Measurements from ENCODE around the gene BRINP3. TPM values are rescaled to one million over a fixed set of nuclear protein-coding genes. Genes with fewer than 3 reads are reported as not detected.

BRINP3 gene
- total RNA-seq, 1 donor from 2014 or later, result not detected

- Mint-ChIP-seq H3K4me1 (ENCODE audit: low read depth) (peaks cover 27% of the 10 kb centered on the region), H3K9me3 (ENCODE audit: low read depth) (no peaks in the 10 kb centered on the region), H3K27ac (ENCODE audit: unreplicated experiment) (no peak overlapping the region), H3K27me3 (ENCODE audit: low read depth) (peaks cover 55% of the 10 kb centered on the region), H3K4me3 (ENCODE audit: unreplicated experiment) (no peak overlapping the region), H3K36me3 (ENCODE audit: low read depth) (no peaks in the 10 kb centered on the region)
- DNase-seq (ENCODE audit: low spot score), result no peak
- TF ChIP-seq, protein P1, sequence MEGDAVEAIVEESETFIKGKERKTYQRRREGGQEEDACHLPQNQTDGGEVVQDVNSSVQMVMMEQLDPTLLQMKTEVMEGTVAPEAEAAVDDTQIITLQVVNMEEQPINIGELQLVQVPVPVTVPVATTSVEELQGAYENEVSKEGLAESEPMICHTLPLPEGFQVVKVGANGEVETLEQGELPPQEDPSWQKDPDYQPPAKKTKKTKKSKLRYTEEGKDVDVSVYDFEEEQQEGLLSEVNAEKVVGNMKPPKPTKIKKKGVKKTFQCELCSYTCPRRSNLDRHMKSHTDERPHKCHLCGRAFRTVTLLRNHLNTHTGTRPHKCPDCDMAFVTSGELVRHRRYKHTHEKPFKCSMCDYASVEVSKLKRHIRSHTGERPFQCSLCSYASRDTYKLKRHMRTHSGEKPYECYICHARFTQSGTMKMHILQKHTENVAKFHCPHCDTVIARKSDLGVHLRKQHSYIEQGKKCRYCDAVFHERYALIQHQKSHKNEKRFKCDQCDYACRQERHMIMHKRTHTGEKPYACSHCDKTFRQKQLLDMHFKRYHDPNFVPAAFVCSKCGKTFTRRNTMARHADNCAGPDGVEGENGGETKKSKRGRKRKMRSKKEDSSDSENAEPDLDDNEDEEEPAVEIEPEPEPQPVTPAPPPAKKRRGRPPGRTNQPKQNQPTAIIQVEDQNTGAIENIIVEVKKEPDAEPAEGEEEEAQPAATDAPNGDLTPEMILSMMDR (IDR thresholded peaks at IDR 0.05), result no peak
These were observed 3.7 kb downstream of the BRINP3 start for GRCh38 chr1:190474010-190474409.

GRCh38 chr1:190472494-190472893, 5.2 kb downstream of the BRINP3 start:
- H3K4me1 Mint-ChIP-seq (ENCODE audit: low read depth), result peaks cover 12% of the 10 kb centered on the region
- H3K27me3 Mint-ChIP-seq (ENCODE audit: low read depth), result peaks cover 40% of the 10 kb centered on the region
- TF ChIP-seq, protein P1 (IDR thresholded peaks at IDR 0.05), result no peak
- no peaks in the 10 kb centered on the region for H3K9me3 Mint-ChIP-seq (ENCODE audit: low read depth)
- H3K36me3 Mint-ChIP-seq (ENCODE audit: low read depth), result no peaks in the 10 kb centered on the region
- H3K27ac Mint-ChIP-seq (ENCODE audit: unreplicated experiment), result no peak overlapping the region
- no peak overlapping the region for H3K4me3 Mint-ChIP-seq (ENCODE audit: unreplicated experiment)
- no peak for DNase-seq (ENCODE audit: low spot score)

- no peak overlapping the region for H3K4me3 Mint-ChIP-seq (ENCODE audit: unreplicated experiment)
- no peak for DNase-seq (ENCODE audit: low spot score)
- no peaks in the 10 kb centered on the region for H3K9me3 Mint-ChIP-seq (ENCODE audit: low read depth)
- TF ChIP-seq, protein P1 (IDR thresholded peaks at IDR 0.05), result no peak
- H3K27me3 Mint-ChIP-seq (ENCODE audit: low read depth), result peaks cover 36% of the 10 kb centered on the region
- H3K27ac Mint-ChIP-seq (ENCODE audit: unreplicated experiment), result no peak overlapping the region
- peaks cover 11% of the 10 kb centered on the region for H3K4me1 Mint-ChIP-seq (ENCODE audit: low read depth)
- H3K36me3 Mint-ChIP-seq (ENCODE audit: low read depth), result no peaks in the 10 kb centered on the region
These were observed 5.6 kb downstream of the BRINP3 start for GRCh38 chr1:190472042-190472441.

GRCh38 chr1:190464690-190465089, 13.0 kb downstream of the BRINP3 start:
- TF ChIP-seq, protein P1 (IDR thresholded peaks at IDR 0.05), result no peak
- Mint-ChIP-seq H3K27ac (ENCODE audit: unreplicated experiment) (no peak overlapping the region), H3K9me3 (ENCODE audit: low read depth) (no peaks in the 10 kb centered on the region), H3K36me3 (ENCODE audit: low read depth) (no peaks in the 10 kb centered on the region), H3K4me1 (ENCODE audit: low read depth) (no peaks in the 10 kb centered on the region), H3K4me3 (ENCODE audit: unreplicated experiment) (no peak overlapping the region), H3K27me3 (ENCODE audit: low read depth) (peaks cover 4% of the 10 kb centered on the region)
- DNase-seq (ENCODE audit: low spot score), result no peak

DNA sequence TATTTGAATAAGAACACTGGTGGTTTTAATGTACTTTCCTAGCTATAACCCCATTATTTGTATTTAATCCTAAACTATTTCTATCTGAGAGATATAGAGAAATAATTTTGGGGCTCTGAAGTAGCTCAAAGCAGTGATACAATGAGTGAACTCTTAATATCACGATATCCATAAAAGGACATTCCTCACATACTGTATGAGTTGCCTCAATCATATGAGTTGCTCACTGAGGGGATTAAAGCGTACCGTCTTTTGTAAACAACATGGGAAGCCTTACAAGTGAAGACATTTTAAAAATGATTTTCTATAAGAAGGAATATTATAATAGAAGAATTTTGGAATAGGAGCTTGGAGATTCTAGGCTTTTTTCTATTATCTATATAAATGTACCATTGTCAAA, 21.5 kb downstream of the BRINP3 start:
- Mint-ChIP-seq H3K4me3 (ENCODE audit: unreplicated experiment) (no peak overlapping the region), H3K4me1 (ENCODE audit: low read depth) (no peaks in the 10 kb centered on the region), H3K36me3 (ENCODE audit: low read depth) (no peaks in the 10 kb centered on the region), H3K9me3 (ENCODE audit: low read depth) (no peaks in the 10 kb centered on the region), H3K27ac (ENCODE audit: unreplicated experiment) (no peak overlapping the region), H3K27me3 (ENCODE audit: low read depth) (peaks cover 6% of the 10 kb centered on the region)
- no peak for DNase-seq (ENCODE audit: low spot score)
- TF ChIP-seq, protein P1 (IDR thresholded peaks at IDR 0.05), result no peak
